GM12872 (cell line): ENCODE data around the gene PTPN11.

ENCODE experiments used
- TF ChIP-seq, protein P1 (sequence below): IDR thresholded peaks from 3 replicates; pipeline ENCODE4 v1.5.1; 2011; ENCODE audit warnings: low read depth, mild to moderate bottlenecking, low read length, moderate library complexity; ENCODE audit not compliant: insufficient read depth

PTPN11 gene

DNA sequence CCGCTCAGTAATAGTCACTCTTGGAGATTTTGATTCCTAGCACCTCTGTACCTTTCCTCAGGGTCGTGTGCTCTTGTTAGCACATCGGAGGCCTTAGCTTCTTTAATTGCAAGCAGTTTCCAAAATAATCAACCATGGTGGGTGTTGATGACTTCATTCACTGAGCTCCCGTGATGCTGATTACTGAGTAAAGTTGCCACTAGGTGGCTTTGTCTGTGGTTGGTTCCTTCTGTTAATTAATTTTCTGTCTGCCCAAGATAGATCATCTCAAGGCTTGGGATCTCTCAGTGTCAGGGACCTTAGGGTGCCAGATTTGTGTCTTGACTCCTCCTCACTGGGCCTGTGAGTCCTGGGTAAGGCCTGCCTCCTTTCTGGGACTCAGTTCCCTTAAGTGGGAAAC, 54.3 kb downstream of the PTPN11 start:
- TF ChIP-seq, protein P1, sequence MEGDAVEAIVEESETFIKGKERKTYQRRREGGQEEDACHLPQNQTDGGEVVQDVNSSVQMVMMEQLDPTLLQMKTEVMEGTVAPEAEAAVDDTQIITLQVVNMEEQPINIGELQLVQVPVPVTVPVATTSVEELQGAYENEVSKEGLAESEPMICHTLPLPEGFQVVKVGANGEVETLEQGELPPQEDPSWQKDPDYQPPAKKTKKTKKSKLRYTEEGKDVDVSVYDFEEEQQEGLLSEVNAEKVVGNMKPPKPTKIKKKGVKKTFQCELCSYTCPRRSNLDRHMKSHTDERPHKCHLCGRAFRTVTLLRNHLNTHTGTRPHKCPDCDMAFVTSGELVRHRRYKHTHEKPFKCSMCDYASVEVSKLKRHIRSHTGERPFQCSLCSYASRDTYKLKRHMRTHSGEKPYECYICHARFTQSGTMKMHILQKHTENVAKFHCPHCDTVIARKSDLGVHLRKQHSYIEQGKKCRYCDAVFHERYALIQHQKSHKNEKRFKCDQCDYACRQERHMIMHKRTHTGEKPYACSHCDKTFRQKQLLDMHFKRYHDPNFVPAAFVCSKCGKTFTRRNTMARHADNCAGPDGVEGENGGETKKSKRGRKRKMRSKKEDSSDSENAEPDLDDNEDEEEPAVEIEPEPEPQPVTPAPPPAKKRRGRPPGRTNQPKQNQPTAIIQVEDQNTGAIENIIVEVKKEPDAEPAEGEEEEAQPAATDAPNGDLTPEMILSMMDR, result peak; percentile 49; the same call in 2 of the 3 replicates

DNA sequence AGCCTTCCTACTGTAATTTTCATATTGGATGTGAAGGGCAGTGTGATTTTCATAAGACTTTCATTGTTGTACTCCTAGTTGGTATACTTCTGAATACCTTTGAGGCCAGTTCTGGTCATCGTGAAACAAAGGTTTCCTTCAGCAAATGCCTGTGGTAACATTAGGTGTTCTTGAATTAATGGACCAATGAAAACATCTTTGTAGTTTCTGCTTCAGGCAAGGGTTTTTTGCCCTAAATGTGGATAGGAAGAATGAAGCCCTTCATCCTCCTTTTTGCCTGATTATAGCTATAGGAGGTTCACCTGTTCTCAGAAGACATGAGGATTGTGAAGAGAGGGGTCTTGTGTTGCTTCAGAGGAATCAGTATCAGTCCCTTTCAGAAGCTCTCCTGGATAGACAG, 60.7 kb downstream of the PTPN11 start:
- TF ChIP-seq, protein P1, result no peak

DNA sequence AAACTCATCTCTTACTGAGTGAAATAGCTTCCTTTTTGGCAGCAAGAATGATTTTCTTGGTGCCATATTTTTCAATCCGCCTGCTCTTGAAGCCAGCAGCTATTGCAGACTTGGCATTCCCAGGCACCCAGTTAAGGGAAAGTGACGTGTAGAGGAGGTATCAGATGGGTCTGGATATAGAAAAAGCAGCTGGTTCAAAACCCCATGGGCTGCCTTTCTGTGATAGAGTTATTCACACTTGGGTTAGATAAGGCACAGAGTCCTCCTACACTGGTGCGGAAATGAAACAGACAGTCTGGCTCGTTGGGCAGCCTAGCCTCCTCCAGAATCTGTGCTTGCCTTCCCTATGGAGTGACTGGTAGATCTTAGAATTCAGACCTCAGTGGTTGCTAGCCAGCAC, 62.2 kb downstream of the PTPN11 start:
- TF ChIP-seq, protein P1, result no peak

DNA sequence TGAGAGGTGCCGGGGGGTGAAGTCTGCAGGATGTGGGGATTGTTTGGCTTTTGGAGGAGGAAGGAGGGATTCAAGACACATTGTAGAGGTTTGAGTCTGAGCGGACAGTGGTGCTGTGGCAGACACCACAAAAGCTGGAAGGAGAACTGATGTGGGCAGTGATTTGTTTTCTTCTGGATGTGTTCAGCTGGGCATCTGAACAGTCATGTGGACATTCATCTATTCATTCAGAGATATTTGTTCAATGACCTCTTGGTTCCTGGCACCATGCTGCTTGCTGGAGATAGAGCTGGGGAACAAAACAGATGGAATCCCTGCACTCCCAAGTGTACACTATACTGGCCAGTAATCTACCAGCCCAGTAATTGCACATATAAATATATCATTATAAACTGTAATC, 64.0 kb downstream of the PTPN11 start:
- TF ChIP-seq, protein P1, result no peak

DNA sequence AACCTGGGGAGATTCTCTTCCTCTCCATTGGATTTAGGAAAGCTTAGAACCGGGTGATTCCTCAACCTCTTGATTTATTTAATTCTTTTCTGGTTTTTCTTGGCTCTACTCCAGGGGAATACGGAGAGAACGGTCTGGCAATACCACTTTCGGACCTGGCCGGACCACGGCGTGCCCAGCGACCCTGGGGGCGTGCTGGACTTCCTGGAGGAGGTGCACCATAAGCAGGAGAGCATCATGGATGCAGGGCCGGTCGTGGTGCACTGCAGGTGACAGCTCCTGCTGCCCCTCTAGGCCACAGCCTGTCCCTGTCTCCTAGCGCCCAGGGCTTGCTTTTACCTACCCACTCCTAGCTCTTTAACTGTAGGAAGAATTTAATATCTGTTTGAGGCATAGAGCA, 67.6 kb downstream of the PTPN11 start:
- TF ChIP-seq, protein P1, result no peak

DNA sequence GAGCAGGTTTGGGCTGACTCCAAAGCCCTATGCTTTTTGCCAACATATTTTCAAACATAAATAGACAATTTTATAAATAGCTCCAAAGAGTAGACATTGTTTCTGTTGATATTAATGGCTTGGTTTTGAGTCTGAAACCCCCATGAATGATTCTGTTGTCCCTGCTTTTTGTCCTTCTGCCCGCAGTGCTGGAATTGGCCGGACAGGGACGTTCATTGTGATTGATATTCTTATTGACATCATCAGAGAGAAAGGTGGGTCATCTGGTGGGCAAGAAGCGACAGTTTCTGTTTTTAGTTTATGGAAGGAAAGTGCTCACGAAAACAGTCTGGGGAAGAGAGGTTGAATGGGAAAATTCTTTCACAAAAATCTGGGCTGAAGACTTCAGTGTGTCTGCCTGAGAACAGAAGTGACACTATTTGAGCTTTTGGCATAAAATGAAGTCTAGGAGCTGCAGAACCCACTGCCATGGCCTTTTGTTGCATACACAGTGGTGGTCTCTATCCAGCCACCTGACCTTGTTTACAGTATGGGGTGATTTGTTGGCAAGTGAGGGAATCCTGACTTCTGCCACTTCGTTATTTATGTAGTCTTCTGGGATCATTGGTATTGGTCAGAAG, 69.6 kb downstream of the PTPN11 start:
- TF ChIP-seq, protein P1, result no peak

DNA sequence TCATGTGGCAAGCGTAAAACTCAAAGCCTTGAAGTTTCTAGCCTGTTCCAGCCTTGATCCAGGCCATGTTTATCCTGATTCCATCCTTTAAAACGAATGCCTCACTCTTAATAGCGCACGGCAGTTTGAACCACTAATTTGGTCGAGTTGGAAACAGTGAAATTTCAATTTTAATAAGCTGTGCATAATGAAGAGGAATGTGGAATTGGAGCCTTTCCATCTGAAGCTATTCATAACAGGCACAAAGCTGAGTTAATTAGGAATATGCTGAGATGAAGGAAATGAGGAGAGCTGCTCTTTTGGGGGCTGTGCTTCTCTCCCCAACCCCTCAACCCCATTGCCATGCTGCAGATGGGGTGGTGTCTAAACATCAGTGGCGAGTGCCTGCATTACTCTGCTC, 70.7 kb downstream of the PTPN11 start:
- TF ChIP-seq, protein P1, result no peak

DNA sequence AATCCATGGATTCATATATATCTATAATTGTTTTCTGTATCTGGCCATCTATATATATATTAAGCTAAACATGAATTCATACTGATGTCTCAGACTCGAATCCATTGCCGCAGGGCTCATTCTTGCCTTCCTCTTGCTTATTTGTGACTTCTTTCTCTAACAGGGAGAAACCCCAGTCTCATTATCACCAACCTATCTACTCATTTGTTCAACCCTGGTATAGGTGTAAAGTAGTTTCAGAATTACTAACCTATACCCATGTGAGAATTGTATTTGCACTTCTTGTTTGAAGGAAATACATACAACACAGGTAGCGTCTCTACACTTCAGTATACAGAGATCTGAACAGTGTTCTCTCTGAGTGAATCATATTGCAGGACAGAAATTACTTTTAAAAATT, 77.7 kb downstream of the PTPN11 start:
- TF ChIP-seq, protein P1, result no peak
